ENCODE results near the gene FAM76B.

The FAM76B gene

DNA sequence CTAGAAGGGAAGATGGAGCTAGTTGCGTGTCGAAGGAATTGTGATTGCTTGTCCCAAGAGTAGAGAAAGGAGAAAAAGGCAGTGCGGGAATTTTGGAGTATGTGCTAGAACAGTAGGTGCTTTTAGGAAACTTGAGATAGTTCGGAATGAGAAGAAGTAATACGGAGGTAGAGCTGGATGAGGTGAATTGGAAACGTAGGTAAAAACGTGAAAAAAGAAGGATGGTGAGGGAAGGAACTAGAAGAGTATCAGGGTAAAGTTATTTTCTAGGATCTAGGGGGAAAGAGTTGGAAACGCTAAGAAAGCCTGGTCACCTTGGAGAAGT lies 2.1 kb upstream of the FAM76B start:
- no peak for DNase-seq

DNA sequence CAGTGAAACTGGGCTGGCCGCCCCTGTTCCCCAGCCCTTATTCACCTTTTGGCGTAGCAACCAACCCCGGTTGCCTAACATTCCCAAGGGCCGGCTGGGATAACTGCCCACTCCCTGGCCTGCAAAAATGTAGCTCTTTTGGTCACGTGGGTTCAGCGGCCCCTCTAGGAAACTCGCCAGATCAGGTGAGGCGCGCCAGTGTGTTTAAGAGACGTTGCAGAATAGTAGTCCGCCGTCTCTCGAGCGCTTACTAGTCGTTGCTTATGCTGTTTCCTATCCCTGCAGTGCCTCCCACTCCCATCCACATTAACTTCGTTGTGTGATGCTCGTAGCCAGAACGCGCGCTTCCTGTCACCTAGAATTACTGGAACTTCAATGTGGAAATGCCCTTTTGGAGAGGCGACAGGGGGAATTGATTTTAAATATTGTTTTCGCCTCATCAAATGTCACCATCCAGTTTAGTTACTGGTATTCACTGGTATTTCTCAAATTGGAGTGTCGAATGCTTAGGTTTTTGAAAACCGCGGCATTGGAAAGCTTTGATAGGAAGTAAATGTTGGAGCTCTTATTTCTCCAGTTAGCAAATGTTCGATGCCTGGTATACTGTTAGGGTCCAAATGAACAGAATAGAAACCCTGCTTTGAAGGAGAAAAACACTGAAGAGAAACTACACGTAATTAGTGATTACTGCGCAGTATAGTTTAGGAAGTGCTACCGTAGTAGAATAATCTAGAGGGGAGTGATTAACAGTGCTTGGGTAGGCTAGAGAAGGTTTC lies 1.5 kb upstream of the FAM76B start:
- DNase-seq: peak; percentile 68 to 87

DNA sequence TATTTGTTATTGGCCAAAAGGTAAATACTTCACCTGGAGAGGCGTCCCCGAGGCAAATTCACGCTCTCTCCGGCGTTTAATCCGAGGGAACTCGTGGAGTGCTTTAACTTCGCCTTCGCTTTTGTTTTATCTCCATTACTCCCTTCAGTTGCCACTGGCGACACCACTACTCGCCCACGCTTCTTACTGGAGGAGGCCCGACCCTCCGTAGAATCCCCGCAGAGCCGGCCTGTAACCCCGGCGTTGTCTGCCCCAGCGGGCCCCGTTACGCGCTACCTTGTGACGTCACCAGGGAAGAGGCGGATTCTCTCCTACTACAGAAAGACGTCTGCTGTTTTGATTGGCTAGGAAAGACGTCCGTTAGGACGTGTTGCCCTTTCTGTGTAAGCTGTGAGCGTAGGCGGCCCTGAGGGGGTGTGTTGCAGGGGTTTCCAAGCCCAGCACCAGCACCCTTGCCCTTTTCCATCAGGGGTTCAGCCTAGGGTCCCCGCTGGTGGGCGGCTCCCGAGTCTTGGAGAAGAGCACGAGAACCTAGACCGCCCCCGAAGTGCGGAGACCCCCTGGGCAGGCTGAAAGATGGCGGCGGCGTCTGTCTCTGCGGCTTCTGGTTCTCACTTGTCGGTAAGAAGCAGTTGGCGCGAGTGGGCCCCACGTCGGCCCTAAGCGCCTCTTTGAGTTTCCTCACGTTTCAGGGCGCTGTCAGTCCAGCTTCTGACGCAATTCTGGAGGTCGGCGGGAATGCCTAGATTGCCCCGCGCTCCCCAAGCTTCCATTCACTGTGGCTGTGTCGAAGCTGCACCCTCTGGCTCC lies 746 bp upstream of the FAM76B start, which contains the start of gene CEP57:
Gene CEP57, plus strand, starts transcription at position 376 of the 810 bp plus-strand sequence. Its CDS starts 201 bp downstream, at position 577.
- peak; percentile 94 to 98 for DNase-seq

DNA sequence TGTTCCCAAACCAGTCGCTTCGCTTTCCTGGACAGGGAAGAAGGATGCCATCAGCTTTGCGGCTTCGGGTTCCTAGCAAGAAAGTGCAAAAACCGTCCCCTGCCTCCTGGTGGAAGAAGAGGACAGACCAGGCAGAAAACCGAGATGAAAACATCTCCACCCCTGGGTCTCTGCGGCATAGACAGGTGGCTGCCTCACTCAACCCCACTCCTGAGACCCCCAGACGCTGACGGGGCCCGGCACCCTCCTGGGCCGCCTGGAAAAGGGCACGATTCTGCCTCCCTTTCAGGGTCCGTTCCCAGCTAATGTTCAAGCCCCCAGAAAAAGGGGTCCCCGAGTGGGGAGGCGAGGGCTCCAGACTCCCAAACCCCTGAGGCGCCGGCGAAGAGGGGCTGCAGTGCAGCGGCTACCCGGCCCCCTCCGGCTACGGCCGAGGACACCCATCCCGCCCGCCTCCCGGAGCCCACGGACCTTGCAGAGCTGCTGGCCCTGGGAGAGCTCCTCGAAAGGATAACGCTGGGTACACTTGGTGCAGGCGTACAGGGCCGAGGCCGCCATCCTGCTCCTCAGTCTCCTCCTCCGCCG lies 569 bp downstream of the FAM76B start:
- peak; percentile 16 to 40 for DNase-seq

DNA sequence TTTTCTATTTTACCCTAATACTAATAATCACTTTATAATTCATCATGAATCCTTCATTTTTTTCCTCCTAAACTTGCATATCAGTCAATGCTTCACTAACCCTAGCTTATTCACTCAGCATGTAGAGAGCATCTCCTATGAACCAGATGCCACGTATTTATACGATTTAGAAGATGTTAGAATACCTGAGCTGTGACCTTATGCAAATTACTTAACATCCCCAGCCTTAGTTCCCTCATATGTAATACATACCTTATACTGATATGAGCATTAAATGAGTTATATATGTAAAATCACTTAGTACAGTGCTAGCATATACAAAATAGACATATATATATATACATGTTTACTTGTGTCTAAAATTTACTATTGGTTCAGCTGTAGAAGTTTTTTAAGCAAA lies 9.0 kb downstream of the FAM76B start:
- no peak for DNase-seq

DNA sequence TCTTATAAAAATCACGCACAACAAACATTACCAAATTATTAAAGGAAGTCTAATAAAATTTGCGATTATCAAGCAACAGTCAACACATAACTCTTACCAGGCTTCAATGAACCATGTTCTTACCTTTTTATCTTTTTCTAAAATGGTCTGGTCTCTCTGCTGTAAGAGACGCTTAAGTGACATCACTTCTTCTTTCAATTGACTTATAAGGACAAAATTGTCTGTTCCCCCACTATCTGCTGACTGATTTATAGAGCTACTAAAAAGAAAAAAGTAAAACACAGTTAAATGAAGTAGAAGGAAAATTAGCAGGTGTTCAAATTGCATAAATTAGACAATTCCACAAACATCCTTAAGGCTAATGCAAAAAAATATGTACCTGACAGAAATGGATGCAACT lies 10.9 kb downstream of the FAM76B start:
- no peak for DNase-seq

DNA sequence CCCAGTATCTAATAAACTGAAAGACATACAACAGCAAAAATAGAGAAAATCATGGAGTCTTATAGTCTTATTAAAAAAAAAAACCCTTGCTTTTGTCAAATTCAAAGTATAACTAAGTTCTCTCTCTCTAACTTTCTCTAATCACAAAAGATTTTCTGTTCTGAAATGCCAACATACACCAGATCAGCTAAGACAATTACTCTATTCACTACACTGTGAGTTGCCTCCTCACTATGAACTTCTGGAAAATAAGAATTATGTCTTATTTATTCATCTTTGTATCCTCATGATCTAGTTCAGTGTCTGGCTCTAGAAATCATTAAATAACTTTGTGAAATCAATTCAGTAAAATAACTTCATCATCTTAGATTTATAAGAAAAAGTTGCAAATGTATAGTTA lies 12.7 kb downstream of the FAM76B start:
- DNase-seq: no peak

DNA sequence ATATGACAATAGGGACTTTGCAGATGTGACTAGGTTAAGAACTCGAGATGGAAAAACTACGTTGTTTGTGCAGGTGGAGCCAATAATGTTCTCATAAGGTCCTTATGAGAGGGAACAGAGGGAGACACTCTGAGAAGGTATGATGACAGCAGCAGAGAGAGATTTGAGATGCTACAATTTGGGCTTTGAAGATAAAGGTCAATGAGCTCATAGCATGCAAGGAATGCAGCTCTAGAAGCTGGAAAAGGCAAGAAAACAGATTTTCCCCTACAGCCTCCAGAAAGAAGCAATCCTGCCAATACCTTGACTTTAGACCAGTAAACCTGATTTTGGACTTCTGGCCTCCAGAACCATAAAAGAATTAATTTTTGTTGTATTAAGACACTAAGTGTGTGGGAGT lies 21.1 kb downstream of the FAM76B start:
- DNase-seq: no peak

DNA sequence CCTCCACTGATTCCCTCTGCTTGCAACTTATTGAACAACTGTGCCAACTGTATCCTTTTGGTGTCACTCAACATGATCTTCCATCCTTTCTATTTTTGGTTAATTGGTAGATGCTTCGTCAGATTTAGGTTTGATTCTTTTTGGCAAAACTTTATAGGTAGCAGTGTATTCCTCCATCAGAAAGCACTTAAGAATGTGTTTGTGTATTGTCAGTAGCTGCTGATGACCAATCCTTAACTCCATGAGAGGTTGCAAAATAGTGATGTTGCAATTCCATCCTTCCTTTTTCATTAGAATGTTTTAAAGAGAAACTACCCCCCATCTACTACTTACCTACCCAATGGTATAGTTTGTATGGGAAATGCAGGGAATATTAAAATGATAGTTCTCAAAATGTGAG lies 22.1 kb downstream of the FAM76B start:
- no peak for DNase-seq

DNA sequence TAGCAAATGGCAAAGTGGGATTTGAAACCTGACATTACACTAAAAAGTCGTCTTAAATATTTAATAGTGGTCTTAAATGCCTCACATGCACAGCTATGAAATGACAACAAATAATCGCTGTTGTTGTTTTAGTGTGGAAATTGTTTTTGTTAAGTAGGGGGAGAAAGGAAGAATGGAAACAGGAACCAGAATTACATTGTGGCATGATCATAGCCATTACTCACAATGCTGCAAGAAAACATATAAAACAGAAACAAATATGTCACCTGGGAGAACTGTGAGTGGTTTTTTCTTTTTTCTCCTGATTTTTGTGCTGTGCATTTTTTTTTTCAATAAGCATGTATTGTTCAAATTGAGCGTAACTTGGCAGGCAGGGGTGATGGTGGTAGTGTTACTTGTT lies 22.9 kb downstream of the FAM76B start:
- DNase-seq: no peak

DNA sequence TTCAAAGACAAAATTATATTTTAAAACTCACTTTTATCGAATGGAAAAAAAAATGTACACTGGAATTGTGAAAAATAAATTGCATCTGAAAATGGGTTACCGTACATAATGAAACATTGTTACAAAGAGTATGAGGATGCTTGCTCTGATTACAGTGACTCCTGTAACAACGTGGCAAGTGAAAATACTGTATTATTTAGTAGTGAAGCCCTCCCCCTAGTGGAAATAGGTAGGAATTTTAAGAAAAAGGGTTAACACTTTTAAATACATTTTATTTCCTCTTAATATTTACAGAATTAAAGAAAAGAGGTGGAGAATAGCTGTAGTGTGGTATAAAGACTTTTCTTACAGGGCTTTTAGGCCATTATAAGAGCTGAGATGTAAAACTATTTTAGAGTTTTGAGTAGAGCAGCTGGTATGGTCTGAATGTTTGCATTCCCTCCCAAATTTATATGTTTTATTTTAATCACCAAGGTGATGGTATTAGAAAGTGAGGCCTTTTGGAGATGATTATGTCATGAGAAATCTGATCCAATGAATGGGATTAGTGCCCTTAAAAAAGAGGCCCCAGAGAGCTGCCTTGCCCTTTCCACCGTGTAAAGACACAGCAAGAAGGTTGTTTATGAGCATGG lies 25.2 kb downstream of the FAM76B start:
- peak; percentile 64 to 65 for DNase-seq

DNA sequence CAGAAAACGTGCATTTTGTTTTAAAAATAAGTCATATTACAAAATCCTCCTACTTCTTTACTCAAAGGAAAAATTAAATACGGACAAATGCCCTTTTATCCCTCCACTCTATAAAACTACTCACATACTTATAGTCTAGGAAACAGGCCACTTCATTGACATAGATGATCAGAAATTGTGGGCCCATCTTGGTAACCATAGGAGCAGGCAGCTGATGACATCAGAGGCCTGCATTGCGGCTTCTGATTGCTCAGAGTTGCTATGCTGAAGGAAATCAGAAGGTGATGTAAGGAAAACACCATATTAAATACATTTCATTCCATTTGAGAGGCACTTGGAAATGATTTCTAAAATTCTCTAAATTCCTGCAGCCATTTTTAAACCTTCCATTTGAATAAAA lies 27.0 kb downstream of the FAM76B start:
- no peak for DNase-seq

DNA sequence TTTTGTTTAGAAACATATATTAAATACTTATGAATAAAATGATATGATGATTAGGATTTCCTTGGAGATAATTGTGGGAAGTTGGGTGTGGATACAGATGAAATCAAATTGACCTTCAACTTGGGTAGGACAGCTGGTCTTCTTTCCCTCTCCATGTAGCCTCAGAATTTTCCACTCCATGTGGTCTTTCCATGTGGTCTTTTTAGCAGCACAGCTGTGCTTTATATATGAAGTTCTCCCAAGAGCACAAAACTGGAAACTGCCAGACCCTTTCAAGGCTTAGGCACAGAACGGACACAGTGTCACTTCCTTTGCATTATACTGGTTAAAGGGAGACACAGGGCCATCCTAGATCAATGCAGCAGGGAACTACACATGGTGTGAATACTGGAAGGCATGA lies 28.6 kb downstream of the FAM76B start:
- no peak for DNase-seq

DNA sequence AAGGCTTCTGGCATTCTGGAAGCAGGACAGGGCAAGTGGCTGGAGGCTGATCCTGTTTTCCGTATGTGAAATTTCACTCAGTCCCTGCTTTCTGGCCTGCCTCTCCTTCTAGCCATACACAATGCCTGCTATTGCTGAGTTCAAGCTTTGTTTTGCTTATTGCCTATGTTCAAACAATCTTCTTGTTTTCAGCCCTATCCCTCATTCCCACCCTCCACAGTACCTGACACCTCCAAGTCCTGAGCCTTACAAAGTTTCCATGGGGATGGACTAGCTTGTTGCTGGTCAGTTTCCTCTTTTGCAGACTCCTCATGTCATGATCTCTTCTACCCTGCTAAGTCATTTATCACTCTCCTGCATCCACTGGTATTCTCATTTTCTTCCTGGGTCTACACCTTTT lies 38.1 kb downstream of the FAM76B start:
- DNase-seq: no peak

DNA sequence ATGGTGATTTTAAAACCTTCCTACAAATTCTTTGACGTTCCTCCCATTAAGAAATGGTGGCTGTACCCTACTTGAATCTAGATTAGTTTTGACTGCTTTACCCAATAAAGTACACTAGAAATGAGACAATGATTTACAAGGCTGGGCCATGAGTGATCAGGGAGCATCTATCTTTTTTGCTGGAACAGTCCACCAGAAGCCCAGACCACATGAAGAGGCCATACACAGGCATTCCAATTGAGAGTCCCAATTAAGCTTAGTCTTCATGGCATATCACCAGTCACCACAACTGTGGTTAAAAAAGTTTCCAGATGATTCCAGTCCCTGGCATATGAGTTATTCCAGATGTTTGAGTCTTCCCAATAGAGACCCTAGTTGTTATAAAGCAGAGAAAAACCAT lies 39.5 kb downstream of the FAM76B start:
- no peak for DNase-seq

DNA sequence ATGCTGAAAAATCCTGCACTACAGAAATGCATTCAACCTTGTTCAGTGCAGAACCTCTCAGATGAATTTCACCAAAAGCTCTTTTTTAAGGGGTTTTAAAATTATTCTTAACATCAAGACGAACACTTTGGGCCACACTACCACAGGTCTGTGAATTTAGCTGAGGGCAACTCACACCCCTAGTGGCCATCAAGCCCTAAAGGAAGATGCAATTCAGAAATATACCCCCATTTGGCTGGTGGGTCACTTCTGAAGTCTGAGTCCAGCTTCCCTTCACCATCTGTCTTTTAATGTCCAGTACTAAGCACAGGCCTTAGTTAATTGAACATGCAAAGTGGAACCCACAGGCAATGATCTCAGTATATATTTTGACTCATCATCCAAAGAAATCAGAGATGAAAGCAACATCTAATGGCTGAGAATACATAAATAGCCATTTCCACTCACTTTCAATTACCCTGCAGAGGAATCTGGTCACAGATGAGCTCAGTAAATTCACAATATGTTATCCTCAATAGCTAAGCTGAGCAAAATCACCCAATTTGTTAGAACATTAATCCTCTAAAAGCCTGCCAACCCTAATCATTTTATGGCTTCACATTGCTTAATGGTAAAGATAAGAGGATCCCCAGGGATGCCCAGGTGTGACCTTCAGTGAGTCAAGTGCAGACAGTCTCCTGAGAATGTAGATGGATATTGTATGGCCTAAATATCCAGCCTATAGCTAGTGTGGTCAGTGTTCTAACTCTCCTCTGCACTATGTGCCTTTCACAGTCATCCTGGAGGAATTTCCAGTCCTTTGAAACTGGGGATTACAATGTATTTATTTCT lies 50.3 kb downstream of the FAM76B start:
- DNase-seq: no peak

DNA sequence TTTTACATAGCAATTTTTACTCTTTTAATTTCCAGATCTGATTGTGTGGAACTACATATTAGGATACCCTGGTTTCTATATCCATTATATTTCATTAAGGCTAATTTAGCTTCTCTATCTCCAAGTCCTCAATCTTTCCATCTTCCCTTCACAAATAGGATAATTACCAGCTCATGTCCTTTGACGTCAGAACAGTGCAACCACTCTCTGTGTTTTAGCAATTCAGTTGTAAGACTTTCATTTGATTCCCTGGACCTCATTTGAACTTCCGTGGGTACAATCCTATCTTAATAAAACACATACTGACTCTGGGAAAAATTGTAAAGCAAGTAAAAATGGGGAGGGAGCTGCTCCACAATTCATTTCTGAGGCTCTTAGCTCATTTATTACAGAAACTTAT lies 52.8 kb downstream of the FAM76B start:
- no peak for DNase-seq

DNA sequence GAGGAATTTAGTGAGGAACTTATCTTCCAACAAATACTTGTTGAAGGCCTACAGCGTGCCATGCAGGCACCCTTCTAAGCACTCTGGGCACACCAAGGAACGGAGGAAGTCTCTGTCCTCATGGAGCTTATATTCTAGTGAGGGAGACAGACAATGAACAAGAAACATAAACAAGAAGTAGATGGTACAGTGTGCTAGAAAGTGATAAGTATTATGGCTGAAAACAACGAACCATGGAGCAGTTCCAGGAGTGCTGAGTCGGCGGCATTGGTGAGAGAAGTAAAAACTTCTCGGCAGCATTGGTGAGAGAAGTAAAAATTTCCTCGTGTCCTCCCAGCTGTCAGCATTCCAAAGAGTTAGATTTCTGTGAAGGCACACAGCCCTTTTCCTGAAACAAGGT lies 53.2 kb downstream of the FAM76B start:
- DNase-seq: no peak

DNA sequence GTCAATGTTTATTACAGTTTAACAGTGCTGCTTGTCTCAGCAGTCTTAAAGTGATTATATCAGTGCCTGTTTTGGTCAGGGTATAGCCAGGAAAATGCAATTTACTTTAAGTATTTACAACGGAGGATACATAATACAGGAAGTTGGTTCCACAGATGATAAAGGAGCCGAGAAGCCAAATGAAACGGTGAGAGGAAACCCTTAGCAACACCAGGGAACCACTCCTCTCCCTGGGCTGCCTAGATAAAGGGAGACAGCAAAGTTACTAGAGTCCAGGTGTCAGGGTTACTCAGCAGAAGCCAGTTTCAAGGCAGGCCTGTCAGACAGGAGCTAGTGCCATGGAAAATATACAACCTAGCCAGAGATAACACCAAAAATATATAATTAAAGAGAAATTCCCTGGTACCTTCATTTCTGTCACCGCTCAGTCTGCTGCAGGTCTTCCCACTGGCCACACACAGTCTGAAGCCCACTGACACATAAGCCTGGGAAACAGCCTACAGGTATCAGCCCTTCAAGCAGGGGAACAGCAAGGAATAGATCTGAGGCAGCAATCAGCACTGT lies 55.5 kb downstream of the FAM76B start:
- DNase-seq: no peak

DNA sequence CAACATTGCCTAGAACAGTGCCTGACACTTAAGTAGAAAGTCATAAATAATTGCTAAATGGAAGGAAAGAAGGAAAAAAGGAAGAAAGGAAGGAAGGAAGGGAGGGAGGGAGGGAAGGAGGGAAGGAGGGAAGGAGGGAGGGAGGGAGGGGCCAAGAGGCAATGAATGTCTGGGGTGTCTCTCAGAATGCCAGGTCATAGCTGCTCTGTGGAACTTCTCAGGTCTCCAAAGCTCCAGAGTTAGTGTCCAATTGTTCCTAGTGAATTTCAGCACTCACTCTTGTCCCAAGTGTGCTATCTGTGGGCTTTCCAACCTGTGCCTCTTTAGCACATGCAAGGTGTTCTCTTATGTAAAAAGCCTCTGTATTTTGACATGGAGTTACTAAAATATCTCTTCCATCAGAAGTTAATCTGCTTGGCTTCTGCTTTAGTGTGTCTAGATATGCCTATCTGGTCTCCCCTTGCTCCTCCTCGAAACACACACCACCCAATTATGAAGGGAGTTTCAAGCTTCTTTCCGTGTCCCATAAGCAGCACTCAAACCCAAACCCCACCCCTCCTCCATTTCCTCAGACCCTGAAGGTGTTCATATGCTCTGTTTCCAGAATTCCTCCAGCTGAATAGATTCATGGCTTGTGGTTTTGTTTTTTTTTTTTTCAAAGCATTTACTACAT lies 56.5 kb downstream of the FAM76B start:
- DNase-seq: no peak

DNA sequence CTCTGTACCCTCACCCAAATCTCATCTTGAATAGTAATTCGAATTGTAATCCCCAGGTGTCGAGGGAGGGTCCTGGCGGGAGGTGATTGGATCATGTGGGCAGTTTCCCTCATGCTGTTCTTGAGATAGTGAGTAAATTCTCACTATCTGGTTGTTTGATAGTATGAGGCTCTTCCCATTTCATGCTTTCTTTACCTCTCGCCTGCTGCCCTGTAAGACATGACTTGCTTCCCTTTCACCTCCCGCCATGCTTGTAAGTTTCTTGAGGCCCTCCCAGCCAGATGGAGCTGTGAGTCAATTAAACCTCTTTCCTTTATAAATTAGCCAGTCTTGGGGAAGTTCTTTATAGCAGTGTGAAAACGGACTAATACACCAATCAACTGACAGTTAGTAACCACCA lies 60.1 kb downstream of the FAM76B start:
- DNase-seq: no peak

DNA sequence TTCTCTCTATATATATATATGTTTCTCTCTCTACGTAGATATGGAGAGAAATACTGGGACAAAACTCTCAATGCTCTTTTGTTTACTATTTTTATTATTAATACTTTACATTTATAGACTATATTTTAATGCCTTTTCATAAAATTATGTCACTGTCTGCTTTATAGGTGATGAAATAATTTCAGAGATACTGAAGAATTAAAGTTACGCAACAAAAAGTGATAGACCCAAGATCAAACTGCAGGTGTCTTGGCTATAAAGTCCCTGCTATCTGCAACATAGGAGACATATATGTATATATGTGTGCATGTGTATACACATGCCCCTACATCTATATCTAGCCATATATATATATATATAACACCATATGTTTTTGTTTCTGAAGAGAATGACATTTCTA lies 60.8 kb downstream of the FAM76B start:
- no peak for DNase-seq

All from NCI-H2081 (cell line).